Fibroblast of the conjunctiva (primary cell): Measurements from ENCODE around the gene TMEM258.

Experiments used
- DNase-seq: peaks from one replicate; pipeline ENCODE4 v3.0.0-alpha.2; 2010; ENCODE audit warnings: low read depth

The TMEM258 gene

DNA sequence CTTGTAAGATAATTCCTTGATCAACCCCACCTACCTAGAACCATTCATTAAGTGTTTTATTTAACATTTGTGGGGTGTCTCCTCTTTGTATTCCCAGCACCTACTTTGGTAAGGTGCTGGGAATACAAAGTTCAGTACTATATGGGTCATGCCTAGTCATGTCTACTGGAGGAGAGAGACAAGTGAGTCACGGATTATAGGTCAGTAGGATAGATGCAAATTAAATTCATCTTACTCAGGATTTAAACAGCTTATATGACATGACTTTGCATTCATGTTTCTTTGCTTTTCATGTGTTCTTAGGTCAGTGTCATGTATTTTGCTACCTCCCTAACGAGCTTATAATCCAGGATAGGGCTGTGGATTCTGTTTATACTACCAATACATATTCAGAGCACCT lies 27.8 kb upstream of the TMEM258 start:
- no peak for DNase-seq

DNA sequence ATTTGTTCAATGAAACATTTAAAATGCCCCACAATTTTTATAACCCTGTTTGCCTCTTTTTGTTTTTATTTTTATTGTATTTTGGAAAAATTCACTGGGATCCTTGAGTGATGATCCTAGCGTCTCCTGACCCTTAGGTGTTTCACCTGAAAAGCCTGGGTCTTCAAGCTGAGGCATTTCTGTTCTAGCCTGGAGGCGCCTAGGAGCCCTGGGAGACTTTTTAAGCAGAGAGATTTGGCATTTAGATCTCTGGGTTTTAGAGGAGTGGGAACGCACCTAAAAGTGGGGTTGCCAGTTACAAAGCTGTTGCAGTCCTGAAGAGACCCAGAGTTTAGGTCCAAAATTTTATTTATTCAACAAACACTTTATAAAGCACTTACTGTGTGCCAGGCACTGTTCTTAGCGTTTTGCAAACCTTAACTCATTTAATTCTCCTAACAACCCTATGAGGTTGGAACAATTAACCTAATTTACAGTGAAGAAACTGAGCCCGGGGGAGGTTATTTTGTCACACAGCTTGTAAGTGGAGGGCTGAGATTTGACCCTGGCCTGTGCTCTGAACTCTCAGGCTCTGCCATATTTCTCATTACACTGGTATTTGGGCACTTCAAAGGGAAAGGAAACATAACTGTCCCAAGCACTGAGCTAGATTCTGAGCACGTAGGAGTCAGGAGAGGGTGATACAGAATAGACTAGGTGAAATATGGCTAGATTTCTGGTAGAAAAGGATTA lies 25.2 kb upstream of the TMEM258 start:
- no peak for DNase-seq

DNA sequence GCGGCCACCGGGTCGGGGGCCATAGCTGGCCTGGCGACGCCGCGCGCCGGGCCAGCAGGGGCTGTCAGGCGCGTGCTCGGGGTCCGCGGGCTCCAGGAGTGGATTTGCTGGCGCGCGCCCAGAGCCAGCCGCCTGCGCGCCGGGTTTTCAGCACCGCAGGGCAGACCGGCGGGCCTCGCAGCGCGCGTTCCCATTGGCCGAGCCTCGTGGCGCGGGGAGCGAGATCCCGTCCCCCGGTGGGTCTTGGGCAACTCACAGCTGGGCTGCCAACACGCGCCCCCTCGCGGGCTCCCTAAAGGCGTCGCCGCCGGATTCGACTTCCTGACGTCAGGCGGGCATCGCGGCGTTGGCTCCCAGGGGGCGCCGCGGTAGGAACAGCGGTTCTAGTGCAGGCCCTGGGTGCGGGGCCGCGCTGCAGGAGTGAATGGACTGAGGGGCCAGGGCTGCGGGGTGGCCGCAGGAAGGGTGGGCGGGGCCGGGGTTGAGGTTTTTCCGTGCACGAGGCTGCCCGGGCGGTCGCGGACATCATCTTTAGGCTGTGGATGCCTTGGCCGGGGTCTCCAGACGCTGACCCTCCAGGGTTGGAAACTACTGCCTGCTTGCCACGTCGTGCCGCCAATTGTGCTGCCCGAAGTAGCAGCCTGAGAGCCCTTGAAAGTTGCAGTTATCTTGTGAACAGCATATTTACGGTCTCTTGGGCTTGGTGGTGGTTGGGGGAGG lies 24.5 kb upstream of the TMEM258 start, which contains the start of gene FADS1:
TSS of gene FADS1 (minus strand) at position 268 of the 720 bp plus-strand sequence. CDS start at position 194, 74 bp downstream.
- peak; percentile 91 for DNase-seq

DNA sequence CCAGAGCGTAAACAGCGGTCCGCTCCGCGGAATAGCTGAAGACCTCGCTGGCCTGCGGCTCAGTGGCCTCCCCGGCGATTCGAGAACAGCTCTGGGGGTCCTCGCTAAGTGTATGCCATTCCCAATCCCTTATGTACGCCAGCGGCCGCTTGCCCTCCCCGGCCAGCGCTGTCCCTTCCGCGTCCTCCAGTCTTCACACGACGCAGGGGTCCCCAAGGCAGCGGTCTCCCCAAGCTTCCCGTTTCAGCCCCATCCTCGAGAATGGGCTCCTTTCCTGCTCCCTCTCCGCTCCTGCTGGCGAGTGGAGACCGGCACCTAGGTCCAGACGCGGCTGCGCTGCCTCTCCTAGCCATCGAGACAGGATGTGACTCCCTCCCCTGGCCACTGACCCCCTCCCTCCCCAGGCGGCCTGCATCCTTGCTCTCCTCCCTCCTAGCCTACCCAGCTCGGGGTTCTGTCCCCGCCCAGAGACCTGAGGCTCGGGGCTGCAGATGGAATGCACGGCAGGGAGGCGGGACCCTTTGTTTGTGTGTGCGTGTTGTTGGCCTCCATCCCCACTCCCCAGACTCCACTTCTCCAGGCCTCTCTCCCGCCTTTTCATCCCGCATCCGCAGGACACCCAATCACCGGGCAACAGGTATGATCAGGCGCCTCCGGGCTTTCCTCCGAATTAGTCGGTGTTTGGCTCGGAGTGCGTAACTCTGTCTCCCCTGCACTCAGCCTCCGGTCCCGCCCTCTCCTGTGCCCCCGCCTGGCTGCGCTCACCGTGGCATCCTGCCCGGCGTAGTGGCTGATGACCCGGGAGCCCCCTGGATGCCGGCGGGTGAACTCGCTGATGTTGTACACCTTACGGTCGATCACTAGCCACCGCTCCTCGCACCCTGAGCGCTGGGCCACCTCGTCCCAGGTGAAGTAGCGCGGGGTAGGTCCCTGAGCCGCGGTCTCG lies 23.7 kb upstream of the TMEM258 start:
- peak; percentile 50 for DNase-seq

DNA sequence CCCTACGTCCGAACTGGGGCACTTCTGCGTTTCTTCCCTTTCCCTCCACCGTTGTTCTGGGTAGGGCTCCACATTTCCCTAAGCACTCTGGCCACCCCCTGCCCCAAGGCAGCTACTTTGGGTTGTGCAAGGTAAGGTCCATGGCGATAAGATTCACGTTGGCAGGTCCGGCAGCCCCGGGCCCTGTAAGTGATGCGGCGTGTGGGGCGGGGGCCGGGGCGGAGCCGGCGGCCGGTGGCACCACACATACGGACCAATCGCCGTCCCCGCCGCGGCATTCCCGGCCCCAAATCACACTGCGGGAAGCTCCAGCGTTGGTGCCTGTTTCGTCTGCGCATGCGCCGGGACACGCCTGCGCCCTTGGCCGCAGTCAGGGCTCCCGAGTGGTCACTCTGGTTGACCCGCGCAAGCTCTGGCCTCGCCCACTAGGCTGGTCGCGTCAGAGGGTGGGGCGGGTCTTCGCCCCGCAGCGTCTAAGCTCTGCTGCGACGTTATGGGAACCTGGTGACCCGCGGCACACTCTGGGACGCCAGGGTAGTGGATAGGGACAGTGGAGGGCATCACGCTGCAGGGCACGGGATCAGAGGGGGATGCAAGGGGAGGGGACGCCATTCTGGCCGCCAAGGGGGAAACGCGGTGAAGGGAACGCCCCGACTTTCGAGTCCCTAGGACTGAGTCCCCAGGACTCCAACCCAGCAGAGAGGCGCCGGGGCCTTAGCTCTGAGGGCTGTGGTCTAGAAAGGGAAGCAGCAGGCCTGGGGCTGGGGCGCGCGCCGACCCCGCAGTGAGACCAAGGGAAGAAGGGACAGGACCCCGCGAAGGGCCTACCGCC lies 22.8 kb upstream of the TMEM258 start:
- DNase-seq, result peak; percentile 97

DNA sequence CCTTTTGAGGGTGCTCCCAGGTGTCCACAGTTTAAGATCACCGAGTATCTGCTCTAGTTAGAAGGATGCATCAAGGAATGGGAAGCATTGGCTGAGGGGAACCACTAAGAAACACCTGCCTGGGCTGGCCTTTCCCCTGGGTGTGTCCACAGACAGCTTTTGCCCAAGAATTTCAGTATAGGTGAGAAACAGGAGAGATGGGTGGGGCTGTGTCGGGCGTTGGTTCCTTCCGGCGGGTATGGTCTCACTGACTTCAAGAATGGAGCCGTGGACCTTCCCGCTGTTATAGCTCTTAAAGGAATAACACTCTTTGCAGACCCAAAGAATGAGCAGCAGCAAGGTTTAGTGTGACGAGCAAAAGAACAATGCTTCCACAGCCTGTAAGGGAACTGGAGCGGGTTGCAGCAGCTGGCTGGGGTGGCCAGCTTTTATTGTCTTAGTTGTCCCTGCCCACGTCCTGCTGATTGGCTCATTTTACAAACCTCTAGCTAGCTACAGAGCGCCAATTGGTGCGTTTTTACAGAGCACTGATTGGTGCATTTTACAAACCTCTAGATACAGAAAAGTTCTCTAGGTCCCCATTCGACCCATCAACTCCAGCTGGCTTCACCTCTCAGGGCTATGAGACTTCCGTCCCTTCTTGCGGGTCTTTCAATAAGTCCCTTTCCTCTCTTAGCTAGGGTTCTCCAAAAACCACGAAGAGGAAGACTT lies 22.0 kb upstream of the TMEM258 start:
- no peak for DNase-seq

DNA sequence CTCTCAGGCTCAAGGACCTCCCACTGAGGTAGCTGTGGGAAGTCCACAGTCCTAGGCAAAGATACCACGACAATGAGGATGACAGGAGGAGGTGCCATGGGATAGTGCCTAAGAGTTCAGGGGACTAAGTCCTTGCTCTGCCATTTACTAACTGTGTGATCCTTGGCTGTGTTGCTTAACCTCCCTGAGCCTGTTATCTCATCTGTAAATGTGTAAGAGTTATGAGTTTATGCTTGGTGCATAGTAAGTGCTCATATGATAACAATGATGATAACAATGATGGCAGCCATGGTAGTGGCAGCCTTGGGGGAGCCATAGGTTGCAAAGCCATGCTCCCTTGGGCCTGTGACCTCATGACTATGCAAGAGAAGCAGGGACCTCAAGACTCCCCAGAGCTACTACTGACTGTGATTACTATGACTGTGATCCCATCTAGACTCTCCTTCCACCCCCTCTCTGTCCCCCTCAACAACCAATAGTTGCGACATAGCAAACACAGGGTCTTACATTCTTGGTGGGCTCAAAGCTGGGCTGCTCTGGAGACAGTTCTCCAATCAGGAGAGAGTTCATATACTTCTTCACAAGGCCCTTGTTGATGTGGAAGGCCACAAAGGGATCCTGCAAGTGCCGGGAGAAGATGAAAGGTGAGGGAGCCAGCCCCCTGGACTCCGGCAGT lies 20.5 kb upstream of the TMEM258 start:
- no peak for DNase-seq

DNA sequence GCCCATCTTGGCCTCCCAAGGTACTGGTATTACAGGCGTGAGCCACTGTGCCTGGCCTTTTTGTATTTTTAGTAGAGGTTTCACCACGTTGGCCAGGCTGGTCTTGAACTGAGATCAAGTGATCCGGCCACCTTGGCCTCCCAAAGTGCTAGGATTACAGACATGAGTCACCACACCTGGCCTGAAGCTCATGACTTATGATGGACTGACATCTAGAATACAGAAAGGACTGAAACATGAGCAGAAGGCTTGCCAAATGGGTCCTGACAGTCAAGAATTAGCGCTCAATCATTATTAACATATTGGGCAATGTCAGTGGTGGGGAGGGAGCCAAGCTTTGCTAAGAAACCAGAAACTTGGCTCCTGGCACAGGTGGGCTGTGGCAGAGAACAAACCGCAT lies 19.4 kb upstream of the TMEM258 start:
- no peak for DNase-seq

DNA sequence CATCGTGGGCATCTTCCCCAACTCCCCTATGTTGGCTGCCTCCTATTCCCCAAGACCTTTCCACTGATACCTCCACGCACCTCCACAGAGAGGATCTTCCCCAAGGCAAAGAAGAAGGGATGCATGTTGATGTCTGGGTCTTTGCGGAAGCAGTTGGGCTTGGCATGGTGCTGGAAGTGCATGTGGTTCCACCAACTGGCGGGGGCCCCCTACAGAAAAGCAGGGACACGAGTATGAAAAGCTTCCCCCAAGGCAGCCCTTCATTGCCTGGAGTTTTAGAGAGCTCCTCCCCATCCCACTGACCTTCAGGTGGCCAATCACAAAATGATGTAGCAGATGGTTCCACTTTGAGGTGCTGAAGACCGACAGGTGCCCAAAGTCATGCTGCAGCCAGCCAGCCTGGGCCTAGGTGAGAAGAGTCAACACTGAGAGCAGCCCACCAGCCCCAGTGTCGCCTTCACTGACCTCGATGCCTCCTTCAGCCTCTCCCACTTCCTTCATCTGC lies 18.3 kb upstream of the TMEM258 start:
- no peak for DNase-seq

DNA sequence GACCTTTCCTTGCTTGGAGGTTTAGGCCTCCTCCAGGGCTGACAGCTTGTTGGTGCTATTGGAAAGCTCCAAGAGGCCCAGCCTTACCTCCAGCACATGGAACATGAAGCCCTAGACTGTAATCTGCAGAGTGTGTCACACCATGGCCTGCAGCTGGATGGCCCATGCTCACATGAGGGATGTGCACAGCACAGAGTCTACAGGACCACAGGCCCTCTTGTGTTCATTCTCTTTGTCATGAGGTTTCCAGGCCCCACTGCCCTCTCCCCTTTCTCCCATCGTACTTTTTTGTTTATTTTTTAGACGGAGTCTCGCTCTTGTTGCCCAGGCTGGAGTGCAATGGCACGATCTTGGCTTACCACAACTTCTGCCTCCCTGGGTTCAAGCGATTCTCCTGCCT lies 14.4 kb upstream of the TMEM258 start:
- DNase-seq, result no peak

DNA sequence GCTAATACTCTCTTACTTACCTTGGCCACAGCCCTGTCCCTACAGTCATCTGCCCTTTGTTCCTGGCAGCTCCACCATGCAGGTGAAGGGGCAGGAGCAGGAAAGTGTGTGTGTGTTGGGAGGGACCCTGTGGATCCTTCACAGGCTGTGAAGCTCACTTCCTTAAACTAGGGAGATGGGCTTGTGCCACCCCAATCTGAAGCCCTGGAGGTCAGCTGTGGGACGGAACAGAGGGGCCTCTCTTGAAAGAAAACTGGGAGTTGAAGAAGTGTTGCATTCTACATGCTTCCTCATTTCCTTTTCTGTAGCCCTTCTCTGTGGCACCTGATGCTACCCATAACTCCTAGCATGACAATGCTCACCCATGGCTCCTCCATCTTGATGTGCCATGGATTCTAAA lies 12.7 kb upstream of the TMEM258 start:
- DNase-seq, result no peak

DNA sequence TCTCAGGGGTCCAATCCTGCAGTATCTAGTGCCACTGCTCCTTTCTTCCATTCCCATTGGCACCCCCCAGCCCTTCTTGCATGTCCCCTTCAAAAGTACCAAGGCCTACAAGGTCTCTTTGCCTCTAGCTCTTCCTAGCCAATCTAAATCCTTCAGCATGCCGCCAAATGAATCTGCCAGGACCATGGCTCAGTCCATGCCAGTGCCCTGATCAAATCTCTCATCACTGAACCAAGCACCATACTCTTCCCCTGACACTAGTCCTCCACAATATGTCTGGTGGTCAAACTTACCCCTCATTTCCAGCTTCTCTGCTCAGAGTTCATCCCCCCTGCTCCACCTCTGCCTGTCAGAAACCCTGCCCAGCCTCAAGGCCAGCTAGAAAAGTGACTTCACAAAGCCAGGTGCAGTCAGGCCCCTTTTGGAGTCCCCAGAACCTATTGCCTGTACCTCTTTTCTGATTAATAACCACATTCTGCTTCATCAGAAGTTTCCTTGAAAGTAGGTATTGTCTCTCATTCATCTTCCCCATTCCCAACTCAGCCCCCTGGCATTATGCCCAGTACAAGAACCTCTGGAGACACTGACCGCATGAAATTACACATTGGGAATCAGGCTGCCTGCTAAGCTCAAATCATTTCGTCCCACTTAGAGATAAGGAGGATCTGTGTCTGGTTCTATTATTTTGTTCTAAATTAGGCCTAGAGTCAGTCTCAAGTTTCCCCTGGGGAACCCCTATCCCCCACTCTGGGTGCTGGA lies 11.7 kb upstream of the TMEM258 start:
- DNase-seq, result no peak

DNA sequence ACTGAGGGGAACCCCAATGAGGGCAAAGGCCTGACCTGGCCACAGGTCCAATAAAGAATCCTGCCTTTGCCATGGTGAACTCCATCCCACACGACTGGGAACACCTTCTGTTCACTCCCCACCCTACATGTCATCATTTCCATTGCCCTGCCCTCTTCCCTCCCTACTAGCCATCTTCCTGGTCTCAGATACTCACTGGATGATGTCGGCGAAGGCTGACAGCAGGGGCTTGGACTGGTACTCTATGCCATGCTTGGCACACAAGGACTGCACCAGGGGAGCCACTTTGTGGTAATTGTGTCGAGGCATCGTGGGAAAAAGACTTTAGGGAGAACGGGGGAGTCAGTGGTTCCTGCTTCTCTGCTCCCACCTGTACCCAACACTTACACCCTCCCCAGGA lies 10.2 kb upstream of the TMEM258 start:
- DNase-seq, result no peak

DNA sequence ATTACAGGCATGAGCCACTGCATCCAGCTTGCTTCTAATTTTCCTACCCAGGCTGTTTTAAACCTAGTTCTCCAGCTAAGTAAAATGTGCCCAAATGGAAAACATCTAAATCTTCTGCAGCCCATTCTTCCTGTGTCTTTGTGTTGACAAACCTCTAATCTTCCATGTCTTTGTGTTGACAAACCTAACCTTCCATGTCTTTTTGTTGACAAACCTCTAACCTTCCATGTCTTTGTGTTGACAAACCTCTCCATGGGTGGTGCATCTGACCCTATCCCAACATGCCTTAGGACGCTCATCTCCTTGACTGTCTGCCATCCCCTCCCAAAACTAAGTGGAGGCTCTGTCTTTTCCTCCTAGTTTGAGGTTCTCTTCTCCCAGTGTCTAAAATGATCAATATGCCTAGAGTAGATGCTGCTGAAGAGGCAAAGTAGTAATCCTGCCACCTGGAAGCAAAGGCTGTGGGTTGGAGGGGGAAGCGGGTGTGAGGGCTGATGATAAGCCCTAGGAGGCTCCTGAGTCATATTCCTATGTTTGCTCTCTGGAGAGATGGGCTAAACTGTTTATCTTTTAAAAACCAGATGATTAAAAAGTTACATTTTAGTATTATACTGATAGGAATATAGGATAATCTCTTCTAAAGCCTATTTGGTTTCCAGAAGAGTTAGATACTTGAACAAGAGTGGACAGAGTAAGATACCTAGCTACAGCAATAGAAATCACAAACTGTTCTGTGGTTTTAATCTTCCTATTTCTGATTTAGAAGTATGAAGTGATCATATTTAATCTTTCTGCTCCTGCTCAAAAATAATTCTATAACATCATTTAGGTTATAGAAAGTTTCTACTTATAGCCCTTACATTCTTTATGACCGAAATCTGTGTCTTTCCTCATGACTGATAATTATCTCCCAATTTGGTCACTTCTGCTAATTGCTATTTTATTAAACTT lies 8.2 kb upstream of the TMEM258 start:
- no peak for DNase-seq

DNA sequence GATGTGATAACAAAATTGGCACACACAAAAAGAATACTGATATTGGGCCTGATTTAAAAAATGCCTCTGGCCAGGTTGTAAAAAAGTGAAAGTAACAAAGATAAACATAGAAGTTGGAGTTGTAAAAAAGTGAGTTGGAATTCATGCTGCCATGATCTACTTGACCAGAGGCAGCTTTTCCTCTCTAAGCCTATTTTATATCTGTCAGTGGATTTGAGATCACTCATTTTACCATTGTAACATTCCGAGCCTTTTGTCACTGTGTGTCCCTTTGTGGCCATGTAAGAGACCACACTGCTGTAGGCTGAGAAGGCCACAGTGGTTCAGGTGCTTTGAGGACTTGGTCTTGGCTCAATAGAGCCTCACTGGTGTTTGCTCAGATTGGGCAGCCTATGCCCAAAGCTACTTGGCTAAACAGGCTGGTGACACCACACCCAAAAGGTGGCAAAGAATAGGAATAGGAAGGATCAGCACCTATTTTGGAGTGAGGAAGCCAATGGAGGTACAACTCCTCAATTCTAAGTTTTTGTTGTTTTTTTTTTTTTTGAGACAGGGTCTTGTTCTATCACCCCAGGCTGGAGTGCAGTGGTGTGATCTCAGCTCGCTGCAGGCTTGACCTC lies 7.4 kb upstream of the TMEM258 start:
- no peak for DNase-seq

DNA sequence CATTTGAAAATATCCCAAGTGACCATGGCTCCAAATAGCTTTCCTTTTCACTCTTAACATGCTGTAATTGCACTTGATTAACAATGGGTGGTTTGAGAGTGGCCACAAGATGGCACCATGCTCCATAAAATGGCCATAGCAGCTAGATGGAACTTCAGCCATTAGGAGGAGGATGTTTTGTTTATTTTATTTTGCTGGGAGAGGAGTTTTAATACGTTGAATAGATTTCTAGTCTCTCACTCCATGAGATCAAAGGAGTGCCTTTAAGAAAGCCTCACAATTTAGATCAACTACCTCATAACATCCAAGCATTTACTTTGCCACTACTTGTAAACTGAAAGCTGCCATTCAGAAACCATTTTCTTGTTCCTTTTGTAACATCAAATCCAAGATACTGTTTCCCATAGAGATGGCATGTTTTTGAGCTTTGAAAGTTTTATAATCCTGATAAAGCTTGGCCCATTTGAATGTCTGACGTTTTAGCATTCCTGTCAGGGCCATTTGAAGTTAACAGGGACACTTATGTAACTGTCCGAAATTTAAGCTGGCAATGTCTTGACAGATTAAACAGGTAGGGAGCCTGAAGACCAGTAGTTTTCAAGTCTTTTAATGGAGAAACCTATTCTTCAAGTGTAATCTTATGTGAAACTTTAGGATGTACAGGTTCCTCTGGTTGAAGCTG lies 5.0 kb upstream of the TMEM258 start:
- peak; percentile 82 for DNase-seq

DNA sequence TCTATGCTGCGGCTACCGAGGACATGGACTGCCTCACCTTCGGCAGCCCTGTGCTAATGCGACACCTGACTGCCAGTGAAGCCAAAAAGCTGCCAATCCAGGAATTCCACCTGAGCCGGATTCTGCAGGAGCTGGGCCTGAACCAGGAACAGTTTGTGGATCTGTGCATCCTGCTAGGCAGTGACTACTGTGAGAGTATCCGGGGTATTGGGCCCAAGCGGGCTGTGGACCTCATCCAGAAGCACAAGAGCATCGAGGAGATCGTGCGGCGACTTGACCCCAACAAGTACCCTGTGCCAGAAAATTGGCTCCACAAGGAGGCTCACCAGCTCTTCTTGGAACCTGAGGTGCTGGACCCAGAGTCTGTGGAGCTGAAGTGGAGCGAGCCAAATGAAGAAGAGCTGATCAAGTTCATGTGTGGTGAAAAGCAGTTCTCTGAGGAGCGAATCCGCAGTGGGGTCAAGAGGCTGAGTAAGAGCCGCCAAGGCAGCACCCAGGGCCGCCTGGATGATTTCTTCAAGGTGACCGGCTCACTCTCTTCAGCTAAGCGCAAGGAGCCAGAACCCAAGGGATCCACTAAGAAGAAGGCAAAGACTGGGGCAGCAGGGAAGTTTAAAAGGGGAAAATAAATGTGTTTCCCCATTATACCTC lies 3.6 kb upstream of the TMEM258 start:
- DNase-seq, result no peak
